AG04449 (cell line): ENCODE results near the gene DLX2.

ENCODE experiments used
- CTCF ChIA-PET: fragments of 350-600 bp; formaldehyde crosslinking; extraction: SDS; loops from one replicate; lab custom pipeline; 2021; ENCODE audit warnings: antibody characterized with exemption; lab: Yijun Ruan, JAX
- POLR2A ChIA-PET: fragments of 400-600, 350-600 bp; formaldehyde crosslinking; extraction: SDS; loops from one replicate; lab custom pipeline; 2020; ENCODE audit warnings: antibody characterized with exemption, inconsistent platforms; lab: Yijun Ruan, JAX
- DNase-seq: peaks from one replicate; pipeline ENCODE4 v3.0.0-alpha.2; 2010; ENCODE audit warnings: low read depth, low spot score
- H3K4me3 ChIP-seq: 2 replicates; pipeline ENCODE4 v1.5.1; 2011; ENCODE audit warnings: low read depth, mild to moderate bottlenecking, control low read depth, low read length
- CTCF ChIP-seq: IDR thresholded peaks from one replicate; pipeline ENCODE4 v1.5.1; 2011; ENCODE audit warnings: mild to moderate bottlenecking, moderate library complexity, low read length, control low read depth, inconsistent platforms; ENCODE audit not compliant: insufficient read depth; ENCODE audit errors: missing control alignments

Gene DLX2

GRCh38 chr2:172135446-172135845 is 32.7 kb upstream of the DLX2 start:
- H3K4me3 ChIP-seq = no peak overlapping the region
- DNase-seq = no peak
- TF ChIP-seq CTCF = no peak
- ChIA-PET CTCF (interaction anchor here (1.2 to 2.9 kb wide), 3 partner anchors 8 to 330 kb away, joined by 4 to 28 read pairs (median 6); no protein-coding TSS in a partner anchor), POLR2A (no interaction called here)

GRCh38 chr2:172134270-172134669 is 31.6 kb upstream of the DLX2 start:
- POLR2A ChIA-PET = no interaction called here
- no peak for TF ChIP-seq CTCF
- DNase-seq = no peak
- CTCF ChIA-PET = interaction anchor here (0.6 to 1.2 kb wide), 4 partner anchors 39 to 435 kb away, joined by 3 to 4 read pairs (median 4); no protein-coding TSS in a partner anchor
- no peak overlapping the region for H3K4me3 ChIP-seq

GRCh38 chr2:172131713-172132555 is 29.2 kb upstream of the DLX2 start:
- no peak for DNase-seq
- ChIA-PET POLR2A (interaction anchor here (0.6 kb wide), 1 partner anchor 425 kb away, joined by 3 read pairs; no protein-coding TSS in a partner anchor), CTCF (interaction anchor here (1.2 to 2.2 kb wide), 4 partner anchors 10 to 334 kb away, joined by 3 to 9 read pairs (median 8); no protein-coding TSS in a partner anchor)
- TF ChIP-seq CTCF = no peak
- H3K4me3 ChIP-seq = no peak overlapping the region

- ChIA-PET CTCF (interaction anchor here (0.6 to 5.0 kb wide), 13 partner anchors 9 to 556 kb away, joined by 3 to 43 read pairs (median 5); no protein-coding TSS in a partner anchor), POLR2A (no interaction called here)
Measured at GRCh38 chr2:172129404-172129803, 26.7 kb upstream of the DLX2 start.

GRCh38 chr2:172128484-172128883 is 25.8 kb upstream of the DLX2 start:
- ChIA-PET POLR2A (no interaction called here), CTCF (interaction anchor here (0.7 to 5.0 kb wide), 17 partner anchors 8 to 556 kb away, joined by 3 to 43 read pairs (median 6); no protein-coding TSS in a partner anchor)

More at GRCh38 chr2:172129404-172129803, 26.7 kb upstream of the DLX2 start:
- no peak for DNase-seq
- TF ChIP-seq CTCF = no peak
- no peak overlapping the region for H3K4me3 ChIP-seq

More at GRCh38 chr2:172128484-172128883, 25.8 kb upstream of the DLX2 start:
- DNase-seq = no peak
- no peak overlapping the region for H3K4me3 ChIP-seq
- TF ChIP-seq CTCF = no peak
